ENCODE measurements around the gene RARB. TPM values are rescaled to one million over a fixed set of nuclear protein-coding genes. Genes with fewer than 3 reads are reported as not detected.

The RARB gene
- total and polyA plus RNA-seq, 3 donors from 2014 or later = 0.63 to 1.5 (median 0.99) TPM

- no peak overlapping the region for H3K27ac ChIP-seq
- no peaks in the 10 kb centered on the region for H3K36me3 ChIP-seq (ENCODE audit: low read depth, missing control alignments)
- no peaks in the 10 kb centered on the region for H3K4me1 ChIP-seq
- intact Hi-C loops (cut with DNase I; ENCODE audit: low total_unique reads) = no loop called here
- H3K27me3 ChIP-seq = no peaks in the 10 kb centered on the region
- H3K9me3 ChIP-seq = no peaks in the 10 kb centered on the region
- TF ChIP-seq CTCF (IDR thresholded peaks at IDR 0.05) (no peak), POLR2A (IDR thresholded peaks at IDR 0.05) (no peak)
- 79 to 82% methylated on average over 5 of the region's 5 CpGs for whole genome bisulfite sequencing, 2 donors
- H3K4me3 ChIP-seq = no peak overlapping the region
- no peak for DNase-seq
Observed at GRCh38 chr3:25604107-25604805, 176.2 kb downstream of the RARB start.

GRCh38 chr3:25610167-25610566, 182.1 kb downstream of the RARB start:
- Histone ChIP-seq H3K4me1 (no peaks in the 10 kb centered on the region), H3K4me3 (no peak overlapping the region), H3K27me3 (no peaks in the 10 kb centered on the region), H3K9me3 (no peaks in the 10 kb centered on the region), H3K36me3 (ENCODE audit: low read depth, missing control alignments) (no peaks in the 10 kb centered on the region), H3K27ac (no peak overlapping the region)
- DNase-seq = no peak
- WGBS, 2 donors = 100% methylated on average over 1 of the region's 1 CpG
- intact Hi-C loops (cut with DNase I; ENCODE audit: low total_unique reads) = no loop called here
- TF ChIP-seq CTCF (IDR thresholded peaks at IDR 0.05) = no peak
- no peak for TF ChIP-seq POLR2A (IDR thresholded peaks at IDR 0.05)

DNA sequence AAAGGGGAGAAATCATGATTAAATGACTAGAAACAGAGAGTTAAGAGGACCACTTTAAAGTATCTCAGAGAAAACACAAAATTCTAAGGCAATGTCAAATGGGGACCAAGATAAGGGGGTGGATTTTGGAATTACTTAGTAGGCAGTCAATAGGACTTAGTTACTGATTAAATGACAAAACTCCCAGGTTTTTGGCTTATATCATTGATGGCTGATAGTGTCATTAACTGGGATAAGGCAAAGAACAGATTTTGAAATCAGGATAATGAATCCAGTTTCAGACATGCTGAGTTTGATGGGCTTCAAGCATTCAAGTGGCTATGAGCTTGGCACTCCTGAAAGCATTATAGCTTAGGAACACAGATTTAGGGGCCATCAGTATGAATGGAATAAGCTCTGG, 182.7 kb downstream of the RARB start:
- Histone ChIP-seq H3K36me3 (ENCODE audit: low read depth, missing control alignments) (no peaks in the 10 kb centered on the region), H3K9me3 (no peaks in the 10 kb centered on the region), H3K4me3 (no peak overlapping the region), H3K27ac (no peak overlapping the region), H3K4me1 (no peaks in the 10 kb centered on the region), H3K27me3 (no peaks in the 10 kb centered on the region)
- no peak for DNase-seq
- TF ChIP-seq CTCF (IDR thresholded peaks at IDR 0.05) (no peak), POLR2A (IDR thresholded peaks at IDR 0.05) (no peak)
- intact Hi-C loops (cut with DNase I; ENCODE audit: low total_unique reads) = no loop called here

DNA sequence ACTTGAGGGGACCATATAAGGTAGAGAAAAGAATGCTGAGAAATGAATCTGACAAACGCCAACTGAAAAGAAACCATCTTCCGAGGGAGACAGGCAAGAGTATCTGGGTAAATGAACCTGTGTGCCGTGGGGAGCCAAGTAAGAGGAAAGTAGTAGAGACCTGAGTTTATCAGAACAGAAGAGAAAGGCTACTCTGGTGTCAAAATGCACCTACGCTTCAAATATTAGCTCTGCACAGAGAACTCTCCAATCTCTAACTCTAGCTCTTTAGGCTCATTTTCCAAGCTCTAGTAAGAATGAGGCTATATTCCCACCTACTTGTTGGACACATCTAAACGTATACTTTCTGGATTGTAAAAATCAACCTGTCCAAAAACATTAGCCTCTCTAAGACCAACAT, 183.1 kb downstream of the RARB start:
- 94 to 96% methylated on average over 5 of the region's 5 CpGs for WGBS, 2 donors
- intact Hi-C loops (cut with DNase I; ENCODE audit: low total_unique reads) = no loop called here

More for the DNA sequence above, 183.1 kb downstream of the RARB start:
- Histone ChIP-seq H3K4me1 (no peaks in the 10 kb centered on the region), H3K9me3 (no peaks in the 10 kb centered on the region), H3K27ac (no peak overlapping the region), H3K27me3 (no peaks in the 10 kb centered on the region), H3K36me3 (ENCODE audit: low read depth, missing control alignments) (no peaks in the 10 kb centered on the region), H3K4me3 (no peak overlapping the region)
- TF ChIP-seq CTCF (IDR thresholded peaks at IDR 0.05) = no peak
- no peak for TF ChIP-seq POLR2A (IDR thresholded peaks at IDR 0.05)
- DNase-seq = no peak
